ENCODE results near the gene LENG1.

Gene LENG1

DNA sequence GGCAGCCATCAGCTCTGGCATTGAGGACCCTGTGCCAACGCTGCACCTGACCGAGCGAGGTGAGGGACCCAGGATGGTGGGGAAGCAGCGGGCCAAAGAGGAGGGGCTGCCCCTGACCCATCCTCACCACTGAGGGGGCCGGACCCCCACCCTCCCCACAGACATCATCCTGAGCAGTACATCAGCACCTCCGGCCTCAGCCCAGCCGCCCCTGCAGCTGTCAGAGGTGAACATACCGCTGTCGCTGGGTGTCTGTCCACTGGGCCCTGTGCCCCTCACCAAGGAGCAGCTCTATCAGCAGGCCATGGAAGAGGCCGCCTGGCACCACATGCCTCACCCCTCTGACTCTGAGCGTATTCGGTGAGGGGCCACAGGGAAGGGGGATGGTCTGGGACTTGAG lies 7.3 kb downstream of the LENG1 start:
- TF ChIP-seq, protein P1, sequence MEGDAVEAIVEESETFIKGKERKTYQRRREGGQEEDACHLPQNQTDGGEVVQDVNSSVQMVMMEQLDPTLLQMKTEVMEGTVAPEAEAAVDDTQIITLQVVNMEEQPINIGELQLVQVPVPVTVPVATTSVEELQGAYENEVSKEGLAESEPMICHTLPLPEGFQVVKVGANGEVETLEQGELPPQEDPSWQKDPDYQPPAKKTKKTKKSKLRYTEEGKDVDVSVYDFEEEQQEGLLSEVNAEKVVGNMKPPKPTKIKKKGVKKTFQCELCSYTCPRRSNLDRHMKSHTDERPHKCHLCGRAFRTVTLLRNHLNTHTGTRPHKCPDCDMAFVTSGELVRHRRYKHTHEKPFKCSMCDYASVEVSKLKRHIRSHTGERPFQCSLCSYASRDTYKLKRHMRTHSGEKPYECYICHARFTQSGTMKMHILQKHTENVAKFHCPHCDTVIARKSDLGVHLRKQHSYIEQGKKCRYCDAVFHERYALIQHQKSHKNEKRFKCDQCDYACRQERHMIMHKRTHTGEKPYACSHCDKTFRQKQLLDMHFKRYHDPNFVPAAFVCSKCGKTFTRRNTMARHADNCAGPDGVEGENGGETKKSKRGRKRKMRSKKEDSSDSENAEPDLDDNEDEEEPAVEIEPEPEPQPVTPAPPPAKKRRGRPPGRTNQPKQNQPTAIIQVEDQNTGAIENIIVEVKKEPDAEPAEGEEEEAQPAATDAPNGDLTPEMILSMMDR (IDR thresholded peaks at IDR 0.05; ENCODE audit: low read length), result no peak
- TF ChIP-seq EZH2phosphoT487 (IDR thresholded peaks at IDR 0.05; ENCODE audit: low read length) (no peak), EZH2 (optimal IDR thresholded peaks at IDR 0.05; ENCODE audit: low read depth, low read length) (no peak)
- H3K9me3 ChIP-seq (replicated peaks; ENCODE audit: insufficient read depth, low read length), result no peaks in the 10 kb centered on the region
- H2AFZ ChIP-seq (ENCODE audit: low read length), result no peak overlapping the region
- H3F3A ChIP-seq (ENCODE audit: insufficient read depth, low read length), result 0 out of 2 replicates have a peak, but pooled peaks cover 11% of the 10 kb centered on the region
- H3K9me2 ChIP-seq (replicated peaks; ENCODE audit: insufficient read depth, low read length), result no peaks in the 10 kb centered on the region
- no peak overlapping the region for H3K4me3 ChIP-seq (ENCODE audit: low read length)
- no peak overlapping the region for H3K4me2 ChIP-seq (ENCODE audit: low read depth, low read length)
- no peaks in the 10 kb centered on the region for H4K20me1 ChIP-seq (ENCODE audit: insufficient read depth, low read length)
- H3K4me1 ChIP-seq (ENCODE audit: low read length), result no peaks in the 10 kb centered on the region
- H3K9ac ChIP-seq (ENCODE audit: low read length), result no peak overlapping the region
- DNase-seq, result no peak
- H3K27ac ChIP-seq (ENCODE audit: low read length), result no peak overlapping the region
- no peaks in the 10 kb centered on the region for H3K27me3 ChIP-seq (replicated peaks; ENCODE audit: insufficient read depth, low read length)
- peaks cover 8% of the 10 kb centered on the region for H3K36me3 ChIP-seq (replicated peaks; ENCODE audit: insufficient read depth, low read length)
- H3K79me2 ChIP-seq (ENCODE audit: low read length), result peaks cover 10% of the 10 kb centered on the region

DNA sequence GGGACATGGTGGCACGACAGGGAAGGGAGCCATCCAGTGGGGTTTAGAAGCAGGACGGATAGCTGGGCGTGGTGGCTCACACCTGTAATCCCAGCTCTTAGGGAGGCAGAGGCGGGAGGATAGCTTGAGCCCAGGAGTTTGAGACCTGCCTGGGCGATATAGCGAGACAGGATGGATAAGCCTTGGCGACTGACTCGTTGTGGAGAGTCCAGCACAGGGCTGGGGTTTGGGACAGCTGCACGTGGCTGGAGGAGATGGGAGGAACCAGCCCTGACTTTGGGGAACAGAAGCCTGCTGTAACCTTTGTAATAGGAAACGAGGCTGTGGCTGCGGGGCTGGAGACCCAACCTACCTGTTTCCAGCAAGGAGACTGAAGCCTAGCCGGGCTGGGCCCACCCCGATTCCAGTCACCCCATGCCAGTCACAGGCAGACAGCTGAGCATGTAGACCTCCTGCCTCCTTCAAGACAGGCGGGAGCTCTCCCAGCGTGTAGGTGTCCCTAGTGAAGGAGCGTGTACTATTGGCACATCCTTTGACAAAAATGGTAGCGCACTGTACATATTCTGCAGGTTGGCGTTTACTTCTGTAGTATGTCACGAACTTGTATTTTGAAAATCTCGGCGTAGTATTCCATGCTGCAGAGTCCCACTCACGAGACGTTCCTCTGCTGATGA lies 8.0 kb downstream of the LENG1 start:
- Histone ChIP-seq H3F3A (ENCODE audit: insufficient read depth, low read length) (0 out of 2 replicates have a peak, but pooled peaks cover 11% of the 10 kb centered on the region), H3K4me3 (ENCODE audit: low read length) (no peak overlapping the region), H2AFZ (ENCODE audit: low read length) (no peak overlapping the region), H3K27ac (ENCODE audit: low read length) (no peak overlapping the region), H3K27me3 (replicated peaks; ENCODE audit: insufficient read depth, low read length) (no peaks in the 10 kb centered on the region), H3K9ac (ENCODE audit: low read length) (no peak overlapping the region), H3K9me3 (replicated peaks; ENCODE audit: insufficient read depth, low read length) (no peaks in the 10 kb centered on the region), H3K9me2 (replicated peaks; ENCODE audit: insufficient read depth, low read length) (no peaks in the 10 kb centered on the region), H3K4me1 (ENCODE audit: low read length) (no peaks in the 10 kb centered on the region), H3K36me3 (replicated peaks; ENCODE audit: insufficient read depth, low read length) (peaks cover 11% of the 10 kb centered on the region), H3K4me2 (ENCODE audit: low read depth, low read length) (no peak overlapping the region), H4K20me1 (ENCODE audit: insufficient read depth, low read length) (no peaks in the 10 kb centered on the region), H3K79me2 (ENCODE audit: low read length) (peaks cover 6% of the 10 kb centered on the region; the same call in 1 of the 2 replicates)
- DNase-seq, result no peak
- no peak for TF ChIP-seq EZH2phosphoT487 (IDR thresholded peaks at IDR 0.05; ENCODE audit: low read length)

DNA sequence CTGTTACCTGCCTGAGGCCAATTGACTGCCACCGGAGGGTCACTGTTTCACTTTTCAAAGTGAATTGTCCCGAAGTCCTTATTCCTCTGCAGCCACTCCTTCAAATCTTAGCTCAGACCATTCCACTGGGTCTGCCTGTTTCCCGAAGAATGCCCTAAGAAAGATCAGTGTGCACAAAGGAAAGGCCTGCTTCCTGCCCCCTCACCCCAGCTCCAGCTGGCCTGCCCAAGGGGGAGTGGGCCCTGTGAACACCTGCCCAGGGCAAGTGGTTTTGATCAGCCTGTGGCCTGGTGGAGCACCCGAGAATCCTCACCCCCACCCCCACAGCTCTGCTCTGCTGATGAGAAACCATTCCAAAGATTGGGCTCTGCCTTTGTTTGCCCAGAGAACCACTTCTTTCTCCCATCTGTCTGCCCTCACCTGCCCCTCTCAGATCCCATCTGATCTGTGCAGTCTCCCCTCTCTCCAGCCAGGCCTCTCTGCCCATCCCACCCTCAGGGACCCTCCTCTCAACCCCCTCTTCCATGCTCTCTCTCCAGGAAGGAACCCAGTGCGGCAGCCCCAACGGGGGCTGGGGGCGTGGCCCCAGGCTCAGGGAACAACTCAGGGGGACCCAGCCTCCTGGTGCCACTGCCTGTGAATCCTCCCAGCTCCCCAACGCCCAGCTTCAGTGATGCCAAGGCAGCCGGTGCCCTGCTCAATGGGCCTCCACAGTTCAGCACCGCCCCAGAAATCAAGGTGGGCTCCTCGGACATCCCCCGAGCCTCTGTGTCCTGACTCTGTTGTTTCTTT lies 10.3 kb downstream of the LENG1 start:
- peaks cover 3% of the 10 kb centered on the region for H3K79me2 ChIP-seq (ENCODE audit: low read length)
- no peak overlapping the region for H3K9ac ChIP-seq (ENCODE audit: low read length)
- DNase-seq, result no peak
- no peaks in the 10 kb centered on the region for H3K9me2 ChIP-seq (replicated peaks; ENCODE audit: insufficient read depth, low read length)
- H3F3A ChIP-seq (ENCODE audit: insufficient read depth, low read length), result 0 out of 2 replicates have a peak, but pooled peaks cover 10% of the 10 kb centered on the region
- no peaks in the 10 kb centered on the region for H3K27me3 ChIP-seq (replicated peaks; ENCODE audit: insufficient read depth, low read length)
- H3K9me3 ChIP-seq (replicated peaks; ENCODE audit: insufficient read depth, low read length), result no peaks in the 10 kb centered on the region
- H2AFZ ChIP-seq (ENCODE audit: low read length), result no peak overlapping the region
- no peak overlapping the region for H3K27ac ChIP-seq (ENCODE audit: low read length)
- peaks cover 11% of the 10 kb centered on the region for H3K36me3 ChIP-seq (replicated peaks; ENCODE audit: insufficient read depth, low read length)
- no peaks in the 10 kb centered on the region for H4K20me1 ChIP-seq (ENCODE audit: insufficient read depth, low read length)
- no peak overlapping the region for H3K4me2 ChIP-seq (ENCODE audit: low read depth, low read length)
- TF ChIP-seq EZH2phosphoT487 (IDR thresholded peaks at IDR 0.05; ENCODE audit: low read length), result no peak
- H3K4me3 ChIP-seq (ENCODE audit: low read length), result no peak overlapping the region
- H3K4me1 ChIP-seq (ENCODE audit: low read length), result no peaks in the 10 kb centered on the region

DNA sequence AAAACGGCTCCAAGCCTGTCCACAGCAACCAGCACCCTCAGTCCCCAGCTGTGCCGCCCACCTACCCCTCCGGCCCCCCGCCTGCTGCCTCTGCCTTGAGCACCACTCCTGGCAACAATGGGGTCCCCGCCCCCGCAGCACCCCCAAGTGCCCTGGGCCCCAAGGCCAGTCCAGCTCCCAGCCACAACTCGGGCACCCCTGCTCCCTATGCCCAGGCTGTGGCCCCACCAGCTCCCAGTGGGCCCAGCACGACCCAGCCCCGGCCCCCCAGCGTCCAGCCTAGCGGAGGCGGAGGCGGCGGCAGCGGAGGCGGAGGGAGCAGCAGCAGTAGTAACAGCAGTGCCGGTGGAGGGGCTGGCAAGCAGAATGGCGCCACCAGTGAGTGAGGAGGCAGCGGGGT lies 11.4 kb downstream of the LENG1 start:
- Histone ChIP-seq H4K20me1 (ENCODE audit: insufficient read depth, low read length) (no peaks in the 10 kb centered on the region), H3K27me3 (replicated peaks; ENCODE audit: insufficient read depth, low read length) (no peaks in the 10 kb centered on the region), H3K9me3 (replicated peaks; ENCODE audit: insufficient read depth, low read length) (no peaks in the 10 kb centered on the region), H3K9me2 (replicated peaks; ENCODE audit: insufficient read depth, low read length) (no peaks in the 10 kb centered on the region), H3F3A (ENCODE audit: insufficient read depth, low read length) (0 out of 2 replicates have a peak, but pooled peaks cover under 1% of the 10 kb centered on the region), H3K9ac (ENCODE audit: low read length) (no peak overlapping the region), H3K4me1 (ENCODE audit: low read length) (no peaks in the 10 kb centered on the region), H3K36me3 (replicated peaks; ENCODE audit: insufficient read depth, low read length) (peaks cover 10% of the 10 kb centered on the region), H3K4me3 (ENCODE audit: low read length) (no peak overlapping the region), H2AFZ (ENCODE audit: low read length) (no peak overlapping the region), H3K4me2 (ENCODE audit: low read depth, low read length) (no peak overlapping the region), H3K27ac (ENCODE audit: low read length) (no peak overlapping the region), H3K79me2 (ENCODE audit: low read length) (peaks cover 13% of the 10 kb centered on the region)
- no peak for DNase-seq
- TF ChIP-seq, protein P1 (IDR thresholded peaks at IDR 0.05; ENCODE audit: low read length), result no peak
- TF ChIP-seq EZH2phosphoT487 (IDR thresholded peaks at IDR 0.05; ENCODE audit: low read length) (no peak), EZH2 (optimal IDR thresholded peaks at IDR 0.05; ENCODE audit: low read depth, low read length) (no peak)
